Forelimb muscle (tissue), 1 donor: ENCODE data around the gene POLR3H. TPM values are rescaled to one million over a fixed set of nuclear protein-coding genes. Genes with fewer than 3 reads are reported as not detected.

ENCODE experiments used
- DNase-seq: peaks from one replicate; pipeline ENCODE4 v3.0.0-alpha.2; 2013; ENCODE audit warnings: low read depth
- polyA plus RNA-seq: library from polyadenylated mRNA; unstranded; fragments of 120-200 nt; gene quantifications from one replicate; pipeline ENCODE4 v1.2.1, GENCODE V29; 2013; ENCODE audit not compliant: insufficient read length

POLR3H gene
- polyA plus RNA-seq, 1 donor = 21.6 TPM

DNA sequence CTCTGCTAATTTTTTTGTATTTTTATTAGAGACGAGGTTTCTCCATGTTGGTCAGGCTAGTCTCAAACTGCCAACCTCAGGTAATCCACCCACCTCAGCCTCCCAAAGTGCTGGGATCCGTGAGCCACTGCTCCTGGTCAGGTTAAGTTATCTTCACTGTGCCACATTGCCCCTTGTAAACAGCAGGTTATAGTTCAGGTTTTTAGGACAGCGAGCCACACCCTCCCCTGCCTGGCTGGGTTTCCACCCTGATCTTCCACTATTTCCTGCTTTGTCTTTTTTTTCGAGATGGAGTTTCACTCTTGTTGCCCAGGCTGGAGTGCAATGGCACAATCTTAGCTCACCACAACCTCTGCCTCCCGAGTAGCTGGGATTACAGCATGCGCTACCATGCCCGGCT, 59.2 kb downstream of the POLR3H start:
- no peak for DNase-seq

DNA sequence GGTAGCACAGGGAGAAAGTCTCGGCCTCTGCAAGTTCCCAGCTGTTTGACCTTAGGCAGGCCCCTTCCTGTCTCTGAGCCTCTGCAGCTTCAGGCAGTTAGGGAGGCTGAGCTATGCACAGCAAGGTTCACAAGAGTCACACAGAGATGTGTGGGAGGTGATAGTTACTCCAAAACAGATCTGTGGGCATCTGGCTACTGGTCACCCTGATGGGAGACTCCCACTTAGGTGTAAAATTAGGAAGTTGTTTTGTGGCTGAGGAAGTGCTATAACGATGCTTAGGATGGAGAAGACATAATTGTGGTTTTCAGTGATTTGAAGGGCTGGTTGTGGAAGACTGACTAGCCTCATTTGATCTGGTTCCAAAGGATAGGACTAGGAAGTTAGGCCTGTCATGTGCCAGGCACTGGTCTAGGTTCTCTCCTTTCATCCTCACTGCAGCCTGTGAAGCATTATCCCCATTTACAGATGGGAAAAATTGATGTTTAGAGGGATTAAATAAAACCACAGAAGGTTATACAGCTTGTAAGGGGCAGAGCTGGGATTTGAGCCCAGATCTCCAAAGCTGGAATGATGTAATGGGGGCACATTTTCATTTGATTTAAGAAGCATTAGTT, 61.8 kb downstream of the POLR3H start:
- DNase-seq = no peak

DNA sequence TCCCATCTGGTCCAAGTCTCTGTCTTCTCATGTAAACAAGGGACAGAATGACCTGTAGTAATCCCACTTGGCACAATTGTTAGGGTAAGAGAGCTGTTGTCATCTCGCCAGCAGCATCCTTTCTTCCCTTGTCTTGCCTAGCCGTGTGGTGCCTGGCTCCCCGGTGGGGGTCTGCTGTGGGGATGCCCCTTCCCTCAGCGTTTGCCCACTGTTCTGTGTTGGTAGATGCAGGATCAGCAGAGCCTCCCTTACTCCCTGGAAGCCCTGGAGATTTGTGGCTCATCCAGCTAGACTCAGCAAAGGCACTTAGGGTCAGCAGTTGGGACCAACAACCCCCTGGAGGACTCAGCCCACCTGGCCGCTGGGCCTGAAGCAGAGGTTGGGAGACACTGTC, 62.3 kb downstream of the POLR3H start:
- DNase-seq = no peak

DNA sequence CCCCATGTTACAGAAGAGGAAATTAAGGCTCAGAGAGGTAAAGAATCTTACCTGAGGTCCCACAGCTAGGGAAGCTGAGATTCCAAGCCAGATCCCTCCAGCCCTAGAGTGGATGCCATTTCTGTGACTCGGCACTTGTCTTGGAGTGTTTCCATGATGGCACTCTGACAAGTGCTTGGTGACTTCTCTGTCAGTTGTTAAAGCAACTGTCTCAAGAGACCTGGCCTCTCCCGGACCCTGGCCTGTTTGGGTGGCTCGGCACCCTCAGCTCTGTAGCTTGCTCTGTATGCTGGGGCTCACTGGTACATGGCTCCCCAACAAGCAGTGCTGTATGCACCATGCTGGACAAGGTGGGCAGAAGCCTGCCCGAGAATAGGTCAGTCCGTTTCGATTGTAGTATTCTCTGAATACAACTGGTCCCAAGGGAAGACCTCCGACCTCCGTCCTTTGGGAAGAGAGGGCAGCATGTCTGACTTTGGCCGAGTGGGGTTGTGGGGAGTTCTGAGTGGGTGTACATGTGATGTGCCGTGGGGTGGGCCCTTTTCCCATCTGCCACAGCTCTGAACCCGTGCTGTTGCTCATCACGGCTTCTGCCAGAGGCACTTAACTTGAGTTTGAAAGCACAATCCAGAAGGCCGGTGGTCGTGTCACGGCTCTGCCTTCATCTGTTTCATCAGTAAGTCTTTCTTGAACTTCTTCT, 63.0 kb downstream of the POLR3H start:
- no peak for DNase-seq

DNA sequence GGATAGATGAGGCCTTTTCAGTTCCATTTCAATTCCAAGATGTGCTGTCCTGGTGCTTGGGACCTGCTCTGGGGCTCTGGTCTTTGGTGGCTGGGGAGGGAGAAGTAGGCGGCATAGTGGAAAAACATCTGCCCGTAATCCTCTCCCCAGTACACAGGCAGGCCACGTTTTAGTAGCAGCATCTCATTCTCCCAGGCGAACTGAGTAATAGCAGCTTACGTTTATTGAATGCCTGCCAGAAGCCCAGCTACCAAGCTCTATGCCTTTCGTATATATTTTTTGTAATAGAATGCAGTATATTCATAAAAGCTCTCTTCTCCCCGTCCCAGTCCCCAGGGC, 63.9 kb downstream of the POLR3H start:
- DNase-seq = no peak

DNA sequence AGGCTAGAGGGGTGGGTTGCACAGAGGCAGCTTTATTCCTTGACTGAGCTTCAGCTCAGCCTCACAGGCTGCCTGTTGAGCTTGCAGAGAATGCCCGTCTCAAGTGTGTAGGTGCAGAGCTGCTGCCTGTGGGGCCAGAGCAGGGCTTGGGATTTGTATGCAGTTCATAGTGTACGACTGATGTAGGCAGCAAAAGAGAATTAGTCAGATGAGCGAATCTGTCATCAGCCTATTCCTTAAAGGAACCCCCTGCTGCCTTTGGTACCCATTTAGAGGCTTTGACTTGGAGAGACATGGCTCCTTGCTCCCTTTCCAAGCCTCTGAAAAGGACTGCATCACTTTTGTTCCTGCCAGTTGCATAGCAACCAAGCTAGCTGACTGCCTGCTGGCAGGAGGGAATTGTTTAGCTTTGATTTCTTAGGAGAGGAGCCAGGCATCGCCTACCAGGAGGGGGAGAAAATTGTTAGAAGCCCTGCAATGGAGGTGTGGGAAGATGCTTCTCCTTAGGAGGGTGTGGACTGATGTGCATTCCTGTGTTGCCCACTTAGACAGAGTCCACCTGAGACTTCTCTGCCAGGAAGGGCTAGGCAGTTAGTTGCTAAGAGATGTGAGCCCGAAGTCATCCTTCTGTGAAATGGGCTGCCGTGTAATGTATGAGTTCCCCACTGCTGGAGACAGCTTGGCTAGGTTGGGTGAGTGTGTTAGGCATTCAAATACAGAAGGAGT, 64.4 kb downstream of the POLR3H start:
- DNase-seq = no peak

DNA sequence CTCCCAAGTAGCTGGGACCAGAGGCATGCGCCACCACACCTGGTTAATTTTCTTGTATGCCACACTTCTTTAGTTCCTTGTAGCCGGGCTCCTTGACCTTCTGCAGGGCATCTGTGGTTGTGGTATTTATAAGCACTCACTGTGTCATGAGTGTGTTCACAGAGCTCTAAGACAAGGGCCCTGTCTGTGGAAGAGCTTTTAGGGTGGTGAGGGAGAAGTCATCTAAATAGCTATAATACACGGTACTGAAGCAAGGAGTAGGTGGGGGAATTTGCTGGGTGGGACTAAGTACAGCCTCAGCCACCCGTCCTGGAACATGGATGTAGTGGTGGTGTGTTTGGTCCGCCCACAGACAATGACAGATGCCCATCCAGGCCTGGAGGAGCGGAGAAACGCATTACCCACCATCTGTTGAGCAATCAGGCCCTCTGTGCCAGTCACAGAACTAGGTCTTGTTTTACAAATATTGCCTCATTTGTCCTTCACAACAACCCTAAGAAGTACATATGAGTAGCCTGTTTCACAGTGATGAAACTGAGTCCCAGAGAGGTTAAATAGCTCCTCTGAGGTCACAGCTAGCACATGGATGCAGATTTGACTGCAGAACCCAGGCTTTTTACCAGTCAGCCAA, 65.3 kb downstream of the POLR3H start:
- no peak for DNase-seq

DNA sequence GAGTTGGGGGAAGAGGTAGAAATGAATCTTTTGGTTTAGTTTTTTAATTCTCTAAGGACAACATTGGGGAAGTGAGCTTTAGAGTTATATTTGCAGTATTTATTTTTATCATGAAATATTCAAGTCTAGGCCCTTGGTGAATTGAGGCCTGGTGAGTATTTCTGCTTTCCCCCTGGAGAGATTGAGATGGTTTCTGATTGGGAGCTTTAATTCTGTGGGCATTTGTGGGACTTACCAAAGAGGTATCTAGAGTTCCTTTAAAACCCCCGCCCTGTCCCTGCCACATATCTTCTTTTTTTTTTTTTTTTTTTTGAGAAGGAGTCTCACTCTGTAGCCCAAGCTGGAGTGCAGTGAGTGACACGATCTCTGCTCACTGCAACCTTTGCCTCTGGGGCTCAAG, 65.8 kb downstream of the POLR3H start:
- no peak for DNase-seq

Other genes starting within 250 kb of the POLR3H start
- gene ZC3H7B, start 242.9 kb downstream of the POLR3H start, polyA plus RNA-seq = 36.5 TPM
- gene TEF, start 162.5 kb downstream of the POLR3H start, polyA plus RNA-seq = 10.0 TPM
- 35.2 TPM for gene TOB2, start 97.7 kb downstream of the POLR3H start, polyA plus RNA-seq
- gene PHF5A, start 75.8 kb downstream of the POLR3H start, polyA plus RNA-seq = 37.9 TPM
- gene ACO2, start 75.4 kb downstream of the POLR3H start, polyA plus RNA-seq = 116 TPM
- gene CSDC2, start 16.5 kb upstream of the POLR3H start, polyA plus RNA-seq = 3.8 TPM
- gene PMM1, start 45.4 kb upstream of the POLR3H start, polyA plus RNA-seq = 23.2 TPM
- gene DESI1, start 76.6 kb upstream of the POLR3H start, polyA plus RNA-seq = 20.2 TPM
- gene XRCC6, start 76.8 kb upstream of the POLR3H start, polyA plus RNA-seq = 213 TPM
- 114 TPM for gene SNU13, start 144.4 kb upstream of the POLR3H start, polyA plus RNA-seq
- 0.68 TPM for gene MEI1, start 155.0 kb upstream of the POLR3H start, polyA plus RNA-seq